CMK (cell line): ENCODE data around the gene EXOC3L4.

Experiments
- DNase-seq: peaks from one replicate; pipeline ENCODE4 v3.0.0-alpha.2; 2010; ENCODE audit warnings: low read depth

EXOC3L4 gene

DNA sequence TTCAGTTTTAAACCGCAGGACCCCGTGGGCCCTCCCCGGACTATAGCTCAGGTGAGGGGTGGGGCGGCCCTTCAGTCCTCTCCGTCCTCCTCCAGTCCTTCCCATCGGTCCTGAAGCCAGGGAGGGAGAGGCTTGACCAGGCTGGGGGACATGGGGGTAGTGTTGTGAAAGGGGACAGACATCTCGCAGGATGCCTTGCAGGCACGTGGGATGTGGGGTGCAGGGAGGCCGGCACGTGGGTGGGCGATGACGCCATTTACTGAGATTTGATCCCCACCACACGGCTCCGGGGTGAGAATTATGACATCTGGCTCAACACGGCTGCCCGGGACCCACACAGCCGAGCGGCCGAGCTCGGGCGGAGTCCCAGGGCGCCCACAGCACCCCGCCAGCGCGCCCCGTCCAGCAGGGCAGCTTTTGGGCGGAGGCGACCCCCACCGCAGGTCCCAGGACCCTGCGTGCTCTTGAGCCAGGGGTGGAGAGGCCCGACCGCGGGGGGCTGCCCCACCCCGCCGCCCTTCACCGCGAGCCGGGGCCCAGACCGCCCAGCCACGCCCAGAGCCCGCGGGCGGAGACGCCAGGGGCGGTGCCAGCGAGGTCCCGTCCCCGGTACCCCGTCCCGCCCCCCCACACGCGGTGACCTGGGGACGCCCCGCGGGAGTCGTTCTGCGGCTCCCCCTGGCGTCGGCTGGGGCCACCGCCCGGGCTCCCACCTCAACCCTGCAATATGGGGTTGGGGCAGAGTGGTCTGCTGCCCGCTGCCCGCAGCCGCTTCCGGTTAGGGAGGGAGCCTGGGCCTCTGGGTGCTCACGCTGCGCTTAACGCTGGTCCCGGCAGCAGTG is 3.3 kb upstream of the EXOC3L4 start:
- DNase-seq, result no peak

DNA sequence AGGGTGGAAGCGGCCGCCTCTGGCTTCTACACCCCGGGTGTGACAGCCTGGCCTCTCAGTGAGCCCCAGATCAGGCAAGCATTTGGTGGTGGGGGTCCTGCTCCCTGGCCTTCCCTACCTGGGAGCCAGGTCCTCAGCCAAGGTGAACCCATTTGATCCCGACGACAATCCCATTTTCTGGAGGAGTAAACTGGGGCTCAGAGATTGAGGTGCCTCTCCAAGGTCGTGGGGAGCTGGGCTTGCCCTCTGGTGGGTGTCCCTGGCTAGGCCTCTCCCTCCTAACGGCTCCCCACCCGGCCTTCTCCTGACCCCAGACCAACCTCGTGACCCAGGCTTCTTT is 2.7 kb upstream of the EXOC3L4 start:
- DNase-seq, result no peak

GRCh38 chr14:103093856-103094405 is 594 bp upstream of the EXOC3L4 start:
- DNase-seq, result no peak

DNA sequence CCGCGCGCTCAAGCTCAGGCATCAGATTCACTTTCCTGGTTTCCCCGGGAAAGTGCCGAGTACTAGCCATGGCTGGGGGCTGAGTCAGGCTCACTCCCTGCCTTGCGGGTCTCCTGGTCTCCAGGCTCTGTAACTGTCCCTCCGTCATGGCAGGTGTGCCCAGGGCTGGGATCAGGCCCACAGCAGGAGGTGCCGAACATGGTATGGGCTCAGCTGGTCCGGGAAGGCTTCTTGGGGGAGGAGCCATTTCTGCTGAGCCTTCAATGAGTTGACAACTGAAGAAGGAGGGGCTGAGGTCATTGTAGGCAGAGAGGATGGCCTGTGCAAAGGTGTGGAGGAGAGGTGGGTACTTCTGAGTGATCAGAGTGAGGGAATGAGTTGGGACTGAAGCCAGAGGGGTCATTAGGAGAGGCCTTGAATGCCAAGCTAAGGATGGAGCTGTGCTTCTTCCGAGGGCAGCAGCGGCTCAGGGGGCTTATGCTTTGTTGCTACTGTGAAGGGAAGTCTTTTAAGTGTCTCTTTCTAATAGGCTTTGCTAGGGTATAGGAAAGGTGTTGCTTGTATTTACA is 769 bp downstream of the EXOC3L4 start:
- no peak for DNase-seq

DNA sequence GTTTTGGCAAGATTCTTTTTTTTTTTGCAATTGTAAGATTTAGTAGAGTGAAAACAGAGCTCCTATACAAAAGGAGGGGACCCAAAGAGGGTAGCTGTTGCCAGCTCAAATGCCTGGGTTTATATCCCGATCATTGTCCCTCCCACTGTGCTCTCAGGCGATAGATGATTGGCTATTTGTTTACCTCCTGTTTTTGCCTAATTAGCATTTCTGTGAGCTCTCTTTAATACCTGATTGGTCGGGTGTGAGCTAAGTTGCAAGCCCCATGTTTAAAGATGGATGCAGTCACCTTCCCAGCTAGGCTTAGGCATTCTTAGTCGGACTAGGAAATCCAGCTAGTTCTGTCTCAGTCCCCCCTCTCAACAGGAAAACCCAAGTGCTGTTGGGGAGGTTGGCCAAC is 1.9 kb downstream of the EXOC3L4 start:
- DNase-seq, result no peak

GRCh38 chr14:103097244-103097993 is 2.9 kb downstream of the EXOC3L4 start:
- no peak for DNase-seq

DNA sequence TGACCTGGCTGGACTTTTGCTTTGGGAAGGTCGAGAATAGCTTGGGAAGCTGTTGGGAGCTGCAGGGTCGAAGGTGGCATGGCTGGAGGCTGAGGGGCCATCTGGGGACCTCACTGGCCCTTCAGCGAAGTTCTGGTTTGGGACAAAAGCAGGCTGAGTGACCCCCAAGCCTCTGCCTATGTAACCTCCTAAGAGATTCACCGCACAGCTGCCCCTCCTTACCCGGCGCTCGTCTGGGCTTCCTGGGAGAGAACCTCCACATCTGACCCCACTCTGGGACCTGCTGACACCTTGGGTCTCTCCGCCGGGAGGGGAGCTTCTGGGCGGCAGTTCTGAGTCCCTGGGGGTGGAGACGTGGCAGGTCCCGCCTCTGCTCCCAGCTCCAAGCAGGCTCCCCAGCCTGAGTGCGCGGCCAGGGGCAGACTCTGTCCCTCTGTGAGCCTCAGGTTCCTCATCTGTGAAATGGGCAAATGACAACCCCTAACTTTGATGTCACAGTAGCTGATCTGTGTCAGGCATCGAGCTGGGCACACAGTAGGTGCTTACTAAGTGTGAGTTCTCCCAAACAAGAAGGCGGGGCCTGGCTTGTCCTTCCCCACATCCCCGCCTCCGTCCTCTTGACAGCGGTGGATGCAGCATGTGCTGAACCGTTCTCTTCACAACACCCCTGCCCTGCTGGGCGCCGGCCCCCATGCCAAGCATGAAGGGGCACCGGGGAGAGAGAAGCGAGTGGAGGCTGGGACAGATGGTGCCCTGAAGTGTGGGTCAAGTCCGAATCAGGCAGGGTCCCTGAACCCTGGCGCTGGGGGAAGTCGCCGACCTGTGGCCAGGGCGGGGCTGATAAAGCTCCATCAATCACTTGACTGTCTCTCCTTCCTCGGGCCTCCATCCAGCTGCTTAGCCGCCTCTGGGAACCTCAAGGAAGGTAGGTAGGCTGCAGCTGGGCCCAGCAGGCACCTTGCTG is 3.8 kb downstream of the EXOC3L4 start:
- no peak for DNase-seq

GRCh38 chr14:103099081-103099732 is 4.7 kb downstream of the EXOC3L4 start:
- no peak for DNase-seq

DNA sequence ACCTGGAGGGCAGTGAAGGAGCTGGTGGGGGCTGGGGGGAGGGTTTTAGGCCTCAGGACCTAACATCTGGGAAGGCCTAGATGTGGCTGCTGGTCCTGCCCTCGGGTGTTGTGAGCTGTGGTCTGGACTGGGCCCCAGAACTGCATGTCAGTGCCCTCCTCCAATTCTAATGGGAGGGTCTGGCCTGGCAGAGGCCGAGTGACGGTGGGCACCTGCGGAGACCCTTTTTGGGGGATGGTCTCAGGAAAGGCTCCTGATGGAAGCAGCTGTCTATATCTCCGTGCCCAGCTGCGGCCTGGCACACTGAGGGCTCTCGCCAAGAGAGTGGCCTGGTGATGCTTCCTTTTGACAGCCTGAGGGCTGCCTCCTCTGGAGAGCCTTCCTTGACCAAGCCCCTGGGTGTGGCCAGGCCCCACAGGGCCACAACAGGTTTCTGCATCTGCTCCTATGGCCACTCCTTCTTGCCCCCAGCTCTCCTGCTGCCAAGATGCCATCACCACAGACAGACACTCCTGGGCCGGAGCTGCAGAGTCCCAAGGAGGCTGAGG is 5.3 kb downstream of the EXOC3L4 start:
- DNase-seq, result no peak

- no peak for DNase-seq
Observed at GRCh38 chr14:103100281-103101121, 6.0 kb downstream of the EXOC3L4 start.

DNA sequence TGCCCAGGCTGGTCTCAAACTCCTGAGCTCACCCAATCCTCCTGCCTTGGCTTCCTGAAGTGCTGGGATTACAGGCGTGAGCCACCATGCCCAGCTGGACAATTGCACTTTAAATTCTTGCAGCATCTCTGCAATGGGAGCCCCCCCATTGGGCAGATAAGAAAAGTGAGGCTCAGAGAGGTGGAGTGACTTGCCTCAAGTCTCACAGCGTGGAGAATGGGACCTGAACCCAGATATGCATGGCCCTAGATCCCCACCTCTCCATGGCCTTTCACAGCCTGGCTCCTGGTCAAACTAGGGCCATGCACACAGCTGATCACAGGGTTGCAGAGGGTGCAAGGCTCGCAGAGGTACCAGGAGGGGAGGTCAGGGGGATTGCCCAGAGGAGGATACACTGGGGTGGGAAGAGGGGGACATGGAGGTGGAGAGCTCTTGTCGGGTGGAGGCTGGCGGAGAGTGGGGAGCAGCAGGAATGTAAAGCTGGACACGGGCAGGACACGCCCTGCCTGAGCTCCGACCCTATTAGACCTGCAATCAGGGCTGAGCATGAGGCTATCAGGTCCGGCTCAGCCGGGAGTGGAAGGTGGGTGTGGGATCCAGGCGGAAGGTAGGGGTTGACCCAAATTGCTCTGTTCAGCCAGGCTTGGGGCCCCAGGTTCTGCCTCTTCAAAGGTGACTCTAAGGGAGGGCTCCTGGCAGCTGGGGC is 6.9 kb downstream of the EXOC3L4 start:
- DNase-seq, result no peak

GRCh38 chr14:103101963-103102688 is 7.6 kb downstream of the EXOC3L4 start:
- no peak for DNase-seq

DNA sequence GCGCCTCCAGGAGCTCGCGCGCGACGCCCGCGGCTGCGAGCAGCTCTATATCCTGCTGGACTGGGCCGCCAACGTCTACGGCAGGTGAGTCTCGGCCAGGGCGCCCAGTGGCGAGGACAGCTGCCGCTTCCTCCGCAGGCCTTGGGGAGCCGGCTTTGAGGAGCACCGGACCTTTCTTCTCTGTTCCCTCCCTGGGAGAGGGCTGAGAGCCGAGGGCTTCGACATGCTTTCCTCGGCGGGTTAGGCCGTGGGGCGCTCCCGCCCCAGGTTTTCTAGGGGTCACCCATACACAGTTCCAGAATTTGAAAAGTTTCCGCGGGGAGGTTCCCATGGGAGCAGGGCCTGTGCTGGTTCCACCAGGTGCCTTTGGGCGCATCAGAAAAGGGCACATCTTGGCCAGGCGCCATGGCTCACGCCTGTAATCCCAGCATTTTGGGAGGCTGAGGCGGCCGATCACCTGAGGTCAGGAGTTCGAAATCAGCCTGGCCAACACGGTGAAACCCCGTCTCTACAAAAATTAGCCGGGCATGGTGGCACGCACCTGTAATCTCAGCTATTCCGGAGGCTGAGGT is 8.2 kb downstream of the EXOC3L4 start:
- DNase-seq, result no peak

DNA sequence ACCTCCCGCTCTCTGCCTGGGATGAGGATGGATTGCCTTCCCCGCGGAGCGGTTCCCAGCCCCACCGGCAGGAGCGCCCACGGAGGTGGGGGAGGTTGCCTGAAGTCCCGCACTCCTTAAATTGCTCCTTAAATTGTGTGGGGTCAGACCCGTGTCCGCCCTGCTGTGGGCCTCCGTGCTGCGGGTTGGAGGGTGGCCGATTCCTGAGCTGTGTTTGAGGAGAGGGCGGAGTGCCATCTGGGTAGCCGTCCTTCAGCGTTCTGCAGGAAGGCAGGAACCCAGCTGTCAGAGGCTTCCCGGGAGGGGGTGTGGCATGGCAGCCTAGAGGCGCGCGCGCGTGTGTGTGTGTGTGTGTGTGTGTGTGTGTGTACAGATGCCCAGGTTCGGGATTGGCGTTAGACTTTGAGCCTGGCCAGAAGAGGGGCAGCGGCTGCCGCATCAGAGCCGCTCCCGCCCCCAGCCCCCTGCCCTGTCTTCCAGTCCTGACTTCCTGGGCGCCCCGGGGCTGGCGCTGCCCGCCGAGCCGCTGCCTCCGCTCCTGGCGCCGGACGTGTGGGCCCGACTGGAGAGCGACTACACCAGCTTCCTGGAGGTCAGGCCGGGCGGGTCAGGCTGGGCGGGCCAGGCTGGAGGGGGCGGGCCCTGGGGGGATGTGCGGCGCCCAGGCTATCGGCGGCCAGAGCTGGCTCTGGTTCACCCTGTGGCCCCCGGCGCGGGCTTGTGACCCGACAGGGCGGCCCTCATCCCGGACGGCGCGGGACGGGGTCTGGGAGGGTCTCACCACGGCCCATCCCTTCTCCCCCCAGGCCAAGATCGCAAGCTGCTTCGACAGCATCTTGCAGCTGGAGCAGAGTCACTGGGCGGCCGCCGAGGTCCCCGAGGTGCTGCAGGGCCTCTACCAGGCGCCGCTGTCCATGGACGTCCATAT is 9.2 kb downstream of the EXOC3L4 start:
- no peak for DNase-seq

DNA sequence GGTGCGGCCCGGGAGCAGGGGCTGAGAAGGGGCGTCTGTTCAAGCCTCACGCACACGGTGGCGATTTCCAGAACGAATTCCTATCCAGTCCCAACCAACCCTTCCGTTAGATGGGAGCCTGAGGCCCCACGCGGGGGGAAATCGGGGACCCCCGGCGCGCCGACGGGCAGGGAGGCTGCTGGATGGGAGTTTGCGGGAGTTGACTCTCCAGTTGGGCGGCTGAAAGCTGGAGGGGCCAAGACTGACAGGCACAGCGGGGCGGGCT is 9.8 kb downstream of the EXOC3L4 start:
- no peak for DNase-seq

- DNase-seq, result no peak
Observed at GRCh38 chr14:103104654-103105452, 10.3 kb downstream of the EXOC3L4 start.
